GF-D8 (cell line): ENCODE measurements around the gene MTG2.

Experiments used
- DNase-seq: peaks from one replicate; lab custom pipeline; 2025; lab: John Stamatoyannopoulos, UW

The MTG2 gene

DNA sequence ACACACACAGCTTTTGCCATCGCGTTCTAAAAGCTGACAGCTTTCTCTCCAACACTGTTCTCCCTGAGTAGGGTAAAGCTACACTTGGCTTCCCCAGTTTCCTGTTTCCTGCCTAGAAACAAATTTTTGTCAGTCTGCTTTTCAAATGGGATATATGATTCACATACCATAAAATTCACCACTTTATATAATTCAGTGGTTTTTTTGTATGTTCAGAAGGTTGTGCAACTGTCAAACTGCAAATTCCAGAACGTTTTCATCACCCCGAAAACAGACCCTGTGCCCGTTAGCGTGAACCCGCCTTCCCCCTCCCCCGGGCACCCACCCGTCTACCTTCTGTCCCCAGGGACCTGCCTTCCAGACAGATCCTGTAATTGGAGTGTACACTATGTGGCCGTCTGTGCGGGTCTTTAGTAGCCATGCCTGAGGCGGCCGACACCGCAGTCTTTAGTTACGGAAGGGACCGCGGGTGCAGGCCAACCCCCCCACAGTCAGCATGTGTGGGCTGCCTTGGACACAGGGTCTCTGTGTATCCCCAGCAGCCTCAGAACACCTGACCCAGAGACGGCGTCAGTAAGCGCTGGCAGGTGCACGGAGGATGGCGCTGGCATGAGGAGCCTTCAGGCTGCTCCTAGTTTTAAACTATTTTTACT is 20.7 kb downstream of the MTG2 start:
- no peak for DNase-seq

DNA sequence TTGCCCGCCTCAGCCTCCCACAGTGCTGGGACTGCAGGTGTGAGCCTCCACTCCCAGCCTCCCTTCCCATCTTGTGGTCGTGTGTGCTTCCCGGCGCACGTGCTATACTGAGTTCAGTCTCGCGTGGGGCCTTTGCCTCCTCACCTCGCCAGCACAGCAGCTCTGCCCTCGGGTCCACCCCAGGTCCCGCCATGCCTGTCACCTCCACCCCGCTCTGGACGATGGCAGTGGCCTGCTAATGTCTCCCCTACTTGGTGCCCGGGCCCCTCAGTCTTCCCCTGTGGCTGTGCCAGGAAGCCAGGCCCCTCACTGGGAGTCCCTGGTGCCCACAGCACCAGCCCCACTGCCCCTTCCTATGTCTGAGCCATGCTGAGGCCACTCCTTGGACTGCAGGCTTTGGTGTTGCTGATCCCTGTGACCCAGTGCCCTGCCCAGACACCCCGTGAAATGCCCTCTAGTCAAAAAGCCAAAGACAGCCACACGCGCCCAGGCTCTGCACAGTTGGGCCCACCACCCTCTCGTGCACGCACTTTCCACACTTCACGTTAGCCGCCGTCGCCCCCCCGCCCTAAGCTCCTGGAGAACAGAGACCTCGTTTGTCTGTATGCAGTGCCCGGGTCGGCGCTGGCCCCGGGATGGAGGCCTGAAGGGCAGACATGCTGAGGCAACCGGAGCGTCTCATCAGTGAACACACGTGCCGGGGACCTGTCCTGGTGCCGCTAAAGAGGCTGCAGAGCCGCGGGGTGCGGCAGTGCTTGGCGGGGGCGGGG is 23.0 kb downstream of the MTG2 start:
- DNase-seq: no peak

DNA sequence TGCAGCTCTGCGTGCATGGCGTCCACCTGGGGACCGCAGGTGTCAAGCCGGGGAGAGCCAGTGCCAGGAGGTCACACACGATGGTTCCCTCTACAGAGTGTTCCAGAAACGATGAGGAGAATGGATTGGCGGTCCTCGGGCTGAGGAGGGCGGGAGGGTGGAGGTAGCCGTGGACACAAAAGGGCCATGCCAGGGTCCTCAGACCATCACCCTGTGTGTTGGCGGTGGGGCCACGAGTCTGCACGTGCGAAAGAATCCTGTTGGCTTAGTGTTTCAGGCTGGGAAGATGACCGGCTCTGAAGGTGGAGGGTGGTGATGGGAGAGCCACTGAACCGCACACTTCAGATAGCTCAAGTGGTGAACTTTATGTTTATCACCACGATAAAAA is 23.6 kb downstream of the MTG2 start:
- DNase-seq: no peak

DNA sequence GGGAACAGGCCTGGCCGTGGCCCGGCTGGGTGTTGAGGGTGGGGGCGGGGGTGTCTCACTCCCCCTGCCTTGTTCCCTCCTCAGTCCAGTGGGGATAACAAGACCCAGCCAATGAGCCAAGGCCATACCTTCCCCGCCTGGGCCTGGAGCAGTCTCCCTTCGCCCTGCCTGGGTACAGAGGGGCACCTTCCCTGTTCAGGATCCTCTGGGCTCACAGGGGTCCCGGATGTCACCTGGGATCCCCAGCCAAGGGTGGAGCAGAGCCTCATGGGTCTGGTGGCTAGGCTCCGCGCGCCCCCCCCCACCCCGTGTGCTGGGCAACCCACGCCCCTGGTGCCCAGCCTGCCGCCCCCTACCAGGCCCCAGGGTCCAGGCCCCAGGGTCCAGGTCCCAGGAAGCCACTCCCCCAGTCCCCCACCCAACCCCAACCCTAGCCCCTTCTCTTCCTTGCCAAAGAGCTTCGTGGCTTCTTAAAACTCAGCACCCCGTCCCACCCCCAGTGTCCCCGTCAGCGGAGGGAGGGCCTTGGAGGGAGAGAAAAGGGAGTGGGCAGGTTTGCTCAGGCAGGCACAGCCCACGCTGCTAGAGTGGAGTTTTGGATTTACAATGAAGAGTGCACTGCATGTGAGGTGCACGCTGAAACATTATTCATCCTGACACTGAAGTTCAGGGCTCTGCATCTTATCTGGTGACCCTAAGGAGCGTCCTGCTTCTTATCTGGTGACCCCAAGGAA is 25.4 kb downstream of the MTG2 start:
- no peak for DNase-seq

DNA sequence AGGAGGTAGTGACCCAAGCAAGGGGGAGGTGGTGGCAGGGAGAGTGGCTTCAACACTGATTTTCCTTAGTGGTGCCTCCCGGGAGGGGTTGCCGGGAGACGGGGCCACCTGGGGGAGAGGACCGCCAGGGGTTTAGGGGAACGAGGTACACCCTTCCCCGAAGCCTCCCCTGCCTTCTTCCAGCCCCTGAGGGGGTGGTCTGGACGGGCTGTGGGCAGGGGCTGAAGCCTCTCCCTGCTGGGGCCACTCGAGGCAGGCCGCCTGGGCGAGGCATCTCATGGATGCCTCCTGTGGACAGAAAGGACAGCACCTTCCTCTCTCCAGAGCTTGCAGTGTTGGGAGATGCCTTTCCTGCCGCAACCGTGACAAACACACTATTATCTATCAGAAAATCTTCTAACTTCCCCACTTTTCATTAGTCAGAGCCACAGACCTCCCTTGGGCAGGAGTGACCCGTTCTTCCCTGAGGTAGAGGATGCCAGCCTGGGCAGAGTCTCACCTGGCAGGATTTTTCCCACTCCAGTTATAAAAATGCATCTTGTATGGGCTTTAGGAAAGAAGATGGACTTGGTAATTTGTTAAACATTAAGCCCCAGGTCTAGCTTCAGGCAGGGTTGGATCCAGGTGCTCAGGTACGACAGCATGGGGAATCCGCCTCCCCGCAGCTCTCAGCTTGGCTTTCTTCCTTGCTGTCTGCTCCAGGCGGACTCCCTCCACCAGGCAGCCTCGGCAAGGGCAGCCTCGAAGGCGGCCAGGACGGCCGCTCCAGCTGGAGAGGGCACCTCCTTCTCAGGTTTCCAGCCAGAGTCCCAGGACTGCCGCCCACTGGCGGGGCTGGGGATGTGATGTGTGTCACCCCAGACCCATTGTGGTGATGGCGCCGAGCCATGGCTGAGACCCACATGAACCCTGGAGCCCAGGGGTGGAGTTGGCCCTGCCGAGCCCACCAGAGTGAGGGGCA is 26.2 kb downstream of the MTG2 start:
- no peak for DNase-seq

DNA sequence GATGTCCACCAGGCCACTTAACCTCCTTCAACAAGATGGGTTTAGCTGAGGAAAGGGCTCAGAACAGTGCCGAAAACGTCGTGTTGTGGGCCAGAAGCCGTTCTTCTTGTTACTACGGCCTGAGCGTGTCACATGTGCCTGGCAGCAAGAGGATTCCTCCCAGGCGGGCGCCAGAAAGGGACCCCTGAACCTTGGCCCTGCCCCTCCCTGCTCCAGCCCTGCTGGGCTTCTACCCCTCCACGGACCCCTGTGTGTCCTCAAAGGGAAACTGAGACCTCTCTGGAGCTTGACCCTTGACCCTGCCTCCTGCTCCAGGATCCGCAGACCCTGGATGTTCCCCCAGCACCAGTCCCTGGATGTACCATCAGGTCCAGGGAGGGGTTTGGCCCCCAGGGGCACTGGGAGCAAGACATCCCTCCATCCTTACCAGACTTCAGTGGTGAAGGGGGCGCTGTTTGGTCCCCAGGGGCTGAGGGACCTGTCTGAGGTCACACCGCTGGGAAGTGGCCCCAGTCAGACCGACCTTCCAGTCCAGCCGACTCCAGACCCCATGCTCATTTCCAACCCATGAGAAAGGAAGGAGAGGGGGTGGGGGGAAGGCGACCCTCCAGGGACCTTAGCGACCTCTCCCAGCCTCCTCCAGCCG is 27.1 kb downstream of the MTG2 start:
- no peak for DNase-seq

DNA sequence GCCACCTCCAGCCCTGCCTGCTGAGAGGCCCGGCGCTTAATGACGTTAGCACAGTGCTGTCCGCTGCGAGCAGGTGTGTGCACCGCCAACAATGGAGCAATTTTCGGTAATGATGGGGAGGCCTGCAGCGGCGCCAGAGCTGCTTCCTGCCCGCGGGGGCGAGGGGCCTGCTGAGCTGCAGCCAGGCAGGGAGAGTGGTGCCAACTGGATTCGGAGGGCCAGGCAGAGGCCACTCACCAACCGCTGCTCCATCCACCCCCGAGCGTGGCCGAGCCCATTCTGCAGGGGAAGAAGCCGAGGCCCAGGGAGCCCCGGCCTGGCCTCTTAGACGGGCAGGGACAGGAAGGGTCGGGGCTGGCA is 27.6 kb downstream of the MTG2 start:
- no peak for DNase-seq

DNA sequence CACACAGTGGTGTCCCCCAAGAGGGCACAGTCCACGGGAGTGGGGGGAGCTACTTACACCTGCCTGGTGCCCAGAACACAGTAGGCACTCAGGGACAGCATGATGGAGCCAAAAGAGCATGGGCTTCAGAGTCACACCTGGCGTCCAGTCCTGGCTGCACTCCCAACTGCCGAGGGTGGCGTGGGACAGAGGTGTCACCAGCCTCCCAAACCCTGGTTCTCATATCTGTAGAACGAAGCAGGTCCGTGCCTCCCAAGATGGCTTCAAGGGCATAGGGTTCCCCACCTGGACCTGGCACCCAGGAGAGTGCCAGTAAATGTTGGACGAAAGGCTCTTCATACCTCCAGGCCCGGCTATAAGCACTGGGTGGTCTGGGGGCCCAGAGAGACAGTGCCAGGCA is 28.4 kb downstream of the MTG2 start:
- no peak for DNase-seq

DNA sequence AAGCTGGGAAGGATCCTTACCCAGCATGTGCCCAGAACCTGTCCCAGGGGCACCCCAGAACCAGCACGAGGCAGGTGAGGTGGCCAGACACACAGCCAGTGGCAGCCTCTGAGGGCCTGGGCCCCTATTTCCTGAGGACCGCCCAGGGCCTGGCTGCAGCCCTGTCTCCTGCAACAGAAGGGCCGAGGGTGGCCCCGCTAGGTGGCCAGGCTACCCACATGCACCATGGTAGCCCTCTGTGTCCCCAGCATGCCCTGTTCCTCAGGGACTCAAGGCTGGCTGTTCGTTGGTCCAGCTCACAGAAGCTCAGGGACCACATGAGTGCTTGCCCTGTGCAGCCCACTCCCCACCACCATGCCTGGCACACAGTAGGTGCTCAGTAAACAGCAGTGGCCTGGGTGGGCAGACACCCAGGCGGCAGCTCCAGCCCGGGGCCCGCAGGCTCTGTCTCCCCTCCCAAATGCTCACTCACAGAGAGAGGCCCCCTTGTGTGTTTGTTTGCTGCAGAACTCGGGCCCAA is 29.0 kb downstream of the MTG2 start:
- no peak for DNase-seq

DNA sequence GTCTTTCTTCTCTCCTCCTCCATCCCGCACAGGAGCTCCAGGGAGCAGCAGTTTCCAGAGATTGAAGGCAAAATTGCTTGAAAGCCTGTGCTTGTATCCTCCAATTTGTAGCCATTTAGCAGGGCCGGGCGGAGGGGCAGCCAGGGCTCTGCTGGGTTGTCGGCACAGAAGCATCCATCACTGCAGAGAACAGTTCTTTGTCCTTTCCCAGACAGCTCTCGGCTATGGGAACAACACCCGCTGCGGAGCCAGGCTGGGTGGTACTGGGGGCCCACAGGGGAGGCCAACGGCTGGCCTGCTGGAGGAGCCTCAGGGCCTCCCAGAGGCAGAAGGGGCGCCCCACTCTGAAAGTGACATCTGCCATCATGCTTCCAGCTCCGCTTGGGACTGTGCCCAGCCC is 29.5 kb downstream of the MTG2 start:
- no peak for DNase-seq

DNA sequence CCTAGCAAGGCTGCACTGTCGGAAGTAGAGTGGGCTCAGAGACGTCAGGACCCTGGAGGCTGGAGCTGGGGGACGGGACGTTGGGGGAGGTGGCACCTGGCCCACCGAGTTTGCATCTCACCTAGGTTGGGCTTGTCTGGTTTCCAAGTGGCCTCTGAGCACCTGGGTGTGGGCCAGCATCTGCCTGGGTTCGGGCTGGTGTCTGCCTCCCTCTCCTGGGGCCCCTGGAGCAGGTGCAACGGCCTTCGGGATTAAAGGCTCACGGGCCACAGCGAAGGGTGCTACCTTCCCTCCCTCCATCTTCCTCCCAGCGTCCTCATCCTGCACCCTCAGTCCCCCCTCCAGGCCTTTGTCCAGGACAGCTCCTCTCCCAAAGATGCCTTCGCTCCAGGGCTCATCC is 31.2 kb downstream of the MTG2 start:
- no peak for DNase-seq

DNA sequence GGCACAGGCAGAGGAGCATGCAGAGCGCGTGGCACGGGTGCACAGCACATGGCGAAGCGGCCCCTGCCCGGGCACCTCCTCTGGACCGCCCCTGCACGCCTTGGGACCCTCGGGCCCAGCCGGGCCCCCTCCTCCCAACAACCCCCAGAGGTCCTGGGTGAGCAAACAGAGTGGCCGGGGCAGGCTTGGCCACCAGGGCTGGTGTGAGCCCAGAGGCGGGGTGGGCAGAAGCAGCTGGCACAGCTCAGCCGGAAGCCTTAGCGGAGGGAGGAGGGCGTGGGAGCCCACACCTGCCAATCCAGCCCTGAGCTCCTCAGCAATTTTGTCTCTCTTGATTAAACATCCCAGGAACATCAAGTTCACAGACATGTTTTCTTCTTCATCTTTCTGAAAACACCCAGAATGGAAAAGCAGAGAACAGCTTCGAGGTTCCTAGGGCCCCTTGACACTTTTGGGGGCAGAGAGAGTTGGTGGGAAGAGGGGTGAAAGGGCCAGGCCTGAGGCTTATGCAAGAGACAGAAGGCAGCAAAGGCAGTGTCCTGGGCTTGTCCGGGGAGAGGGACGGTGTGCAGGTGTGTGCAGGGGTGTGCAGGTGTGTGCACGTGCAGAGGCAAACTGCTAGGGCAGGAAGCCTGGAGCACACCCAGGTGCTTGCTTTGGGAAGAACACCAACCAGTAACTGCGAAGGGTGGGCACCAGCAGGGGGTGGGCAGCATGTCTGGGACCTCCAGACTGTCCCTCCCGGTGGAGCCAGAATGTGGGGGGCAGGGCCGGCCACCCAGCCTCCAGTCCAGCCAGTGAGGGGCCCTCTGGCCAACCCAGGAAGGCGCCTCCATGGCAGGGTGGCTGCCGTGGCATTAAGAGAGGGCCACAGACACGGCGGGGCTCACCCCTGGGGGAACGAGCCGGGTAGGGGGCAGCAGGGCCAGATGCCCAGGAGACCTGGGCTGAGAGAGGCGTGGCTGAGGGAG is 32.5 kb downstream of the MTG2 start:
- DNase-seq: no peak

DNA sequence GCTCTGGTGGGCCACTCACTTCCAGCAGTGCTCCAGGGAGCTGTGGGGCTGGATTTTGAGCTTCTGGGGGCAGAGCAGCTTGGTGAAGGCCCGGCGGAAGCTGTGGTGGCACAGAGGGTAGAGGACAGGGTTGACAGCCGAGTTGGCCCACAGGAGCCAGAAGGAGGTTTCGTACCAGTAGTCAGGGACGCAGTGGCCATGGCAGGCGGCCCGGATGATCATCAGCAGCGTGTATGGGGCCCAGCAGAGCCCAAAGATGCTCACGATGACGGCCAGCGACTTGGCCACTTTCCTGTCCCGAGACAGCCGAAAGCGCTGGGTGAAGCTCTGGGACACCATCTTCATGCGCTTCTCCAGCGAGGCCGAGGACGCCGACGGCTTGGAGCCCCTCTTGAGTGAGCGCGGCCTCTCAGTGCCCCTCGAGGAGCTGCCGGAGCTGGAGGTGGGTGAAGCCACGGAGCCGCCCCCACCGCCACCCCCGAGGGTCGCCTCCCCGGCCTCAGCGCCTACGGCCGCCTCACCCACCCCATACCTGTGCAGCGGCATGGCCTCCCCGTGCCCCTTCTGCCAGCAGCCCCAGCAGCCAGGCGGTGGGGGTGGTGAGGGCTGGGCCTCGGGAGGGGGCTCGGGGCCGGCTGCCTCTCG is 33.3 kb downstream of the MTG2 start:
- DNase-seq: no peak

DNA sequence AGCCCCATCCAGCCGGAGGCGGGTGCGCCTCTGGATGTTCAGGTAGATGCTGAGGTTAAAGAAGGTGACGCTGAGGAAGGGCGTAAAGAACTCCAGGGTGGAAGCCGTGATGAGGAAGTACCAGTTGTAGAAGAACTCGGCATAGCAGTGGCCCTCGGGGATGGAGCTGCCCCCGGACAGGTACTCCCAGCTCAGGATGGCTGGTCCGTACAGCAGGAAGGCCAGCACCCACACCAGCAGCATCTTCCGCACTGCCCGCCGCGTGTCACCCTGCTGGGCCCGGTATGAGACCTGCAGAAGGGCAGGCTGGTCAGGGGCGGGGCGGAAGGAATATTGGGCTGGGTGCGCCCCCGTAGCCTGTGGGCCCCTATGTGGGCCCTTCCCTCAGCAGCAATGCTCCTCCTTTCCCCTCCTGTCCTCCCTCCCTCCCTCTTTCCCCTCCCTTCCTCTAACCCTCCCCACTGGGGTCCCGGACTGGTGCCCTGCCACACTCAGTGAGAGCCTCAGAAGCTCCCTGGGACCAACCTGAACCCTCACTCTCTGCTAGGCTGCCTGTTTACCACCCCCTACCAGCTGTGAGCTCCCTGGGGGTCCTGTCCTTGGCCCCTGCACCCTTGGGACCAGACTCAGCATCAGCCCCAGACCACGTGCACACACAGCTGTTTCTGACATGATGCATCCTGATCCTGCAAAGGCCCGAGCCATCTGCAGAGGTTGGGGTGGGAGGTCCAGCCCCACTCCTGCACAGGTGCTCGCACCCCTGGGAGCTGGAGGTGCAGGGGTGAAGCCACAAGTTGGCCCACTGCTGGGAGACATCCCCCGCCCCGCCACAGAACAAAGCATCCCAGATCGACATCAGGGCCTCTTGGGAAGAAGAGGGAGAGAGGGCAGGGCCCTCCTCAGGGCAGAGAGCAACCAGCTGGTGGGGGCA is 34.1 kb downstream of the MTG2 start:
- no peak for DNase-seq

DNA sequence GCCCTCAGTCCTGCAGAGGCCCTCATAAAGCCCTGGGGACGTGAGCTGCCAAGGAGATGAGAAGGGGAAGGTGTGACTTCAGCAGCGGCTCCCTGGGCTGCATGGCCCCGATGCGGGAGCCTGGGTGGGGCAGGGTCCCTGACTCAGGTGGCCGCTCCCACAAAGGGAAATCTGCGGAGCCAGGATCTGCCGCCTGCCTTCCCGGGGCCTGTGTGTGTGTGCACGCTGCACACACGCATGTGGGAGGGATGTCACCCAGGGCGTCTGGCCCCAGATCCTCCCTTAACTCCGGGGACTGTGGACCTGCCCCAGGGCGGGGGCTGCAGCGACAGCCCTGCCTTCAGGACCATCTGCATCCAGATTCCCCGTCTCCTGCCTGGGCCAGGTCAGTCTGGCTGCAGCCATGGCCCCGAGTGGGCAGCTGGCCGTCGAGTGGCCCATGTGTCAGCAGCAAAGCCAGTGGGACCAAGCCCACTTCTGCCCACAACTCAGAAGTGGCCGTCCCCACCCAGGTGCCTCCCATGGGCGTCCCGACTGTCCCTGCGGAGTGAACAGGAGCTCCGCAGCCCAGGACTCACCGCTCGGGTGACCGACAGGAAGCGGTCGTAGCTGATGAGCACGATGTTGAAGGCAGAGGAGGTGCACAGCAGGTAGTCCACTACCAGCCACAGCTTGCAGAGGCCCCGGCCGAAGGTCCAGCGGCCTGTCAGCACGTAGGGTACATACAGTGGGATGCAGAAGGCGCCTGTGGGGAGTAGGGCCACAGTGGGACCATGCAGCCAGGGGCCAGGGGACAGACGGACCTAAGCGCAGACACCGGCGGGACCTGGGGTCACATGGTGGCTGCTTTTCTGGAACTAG is 35.3 kb downstream of the MTG2 start:
- no peak for DNase-seq

DNA sequence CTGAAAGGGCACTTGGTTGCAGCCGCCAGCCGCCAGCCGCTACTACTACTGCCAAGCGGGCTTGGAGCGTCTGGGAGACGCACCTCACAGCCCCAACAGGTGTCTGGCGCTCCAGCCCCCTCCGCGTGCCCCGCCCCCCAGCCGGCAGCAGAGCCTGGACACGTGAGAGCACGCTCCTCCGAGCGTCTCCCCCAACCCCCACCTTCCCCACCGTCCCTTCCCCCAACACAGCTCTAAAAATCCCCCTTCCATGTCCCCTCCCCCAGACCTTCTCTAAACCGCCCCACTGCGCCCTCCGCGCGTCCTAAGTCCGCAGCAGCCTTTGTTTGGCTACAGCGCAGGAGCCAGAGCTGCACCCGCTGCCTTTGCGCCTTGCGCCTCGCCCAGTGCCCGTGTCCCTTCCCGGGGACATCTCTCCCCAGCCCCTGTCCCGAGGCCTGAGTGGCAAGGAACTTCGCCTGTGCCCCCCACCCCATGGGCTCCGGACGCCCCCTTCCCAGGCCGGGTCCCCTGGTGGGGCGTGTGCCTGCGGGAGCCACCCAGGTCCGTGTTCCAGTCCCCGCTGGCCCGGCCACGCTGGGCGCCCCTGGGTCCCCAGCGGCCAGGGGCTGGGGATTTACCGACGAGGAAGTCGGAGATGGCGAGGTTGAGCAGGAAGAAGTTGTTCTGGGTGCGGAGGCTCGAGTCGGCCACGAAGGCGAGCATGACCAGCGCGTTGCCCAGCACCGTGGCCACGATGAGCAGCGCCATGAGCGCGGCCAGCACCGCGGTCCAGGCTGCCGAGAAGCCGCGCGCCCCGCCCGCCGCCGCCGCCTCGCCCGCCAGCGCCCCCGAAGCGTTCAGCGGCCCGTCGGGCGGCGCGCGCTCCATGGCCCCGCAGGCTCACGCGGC is 36.5 kb downstream of the MTG2 start:
- no peak for DNase-seq
